ENCODE data around the gene CENPP. TPM values are rescaled to one million over a fixed set of nuclear protein-coding genes. Genes with fewer than 3 reads are reported as not detected.
A peak's percentile ranks its signal among the peaks of the same experiment; 100 is the strongest.

Gene CENPP
- total RNA-seq, 4 donors from 2014 or later: 2.9 to 8.3 (median 4.9) TPM

DNA sequence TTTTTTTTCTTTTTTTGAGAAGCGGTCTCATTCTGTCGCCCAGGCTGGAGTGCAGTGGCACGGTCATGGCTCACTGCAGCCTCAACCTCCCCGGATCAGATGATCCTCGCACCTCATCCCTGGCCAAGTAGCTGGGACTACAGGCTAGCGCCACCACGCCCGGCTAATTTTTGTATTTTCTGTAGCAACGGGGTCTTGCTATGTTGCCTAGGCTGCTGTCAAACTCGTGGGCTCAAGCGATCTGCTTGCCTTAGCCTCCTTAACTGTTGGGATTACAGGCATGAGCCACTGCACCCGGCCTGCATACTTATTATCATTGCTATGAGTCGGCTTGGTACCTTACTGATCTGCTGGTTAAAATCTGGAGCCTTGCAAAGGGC lies 31.5 kb upstream of the CENPP start:
- peaks cover 7 to 27% of the 10 kb centered on the region in 2 donors for H3K36me3 ChIP-seq
- peak overlapping the region in 3 of 4 donors; percentile 77 to 85 (median 78) for H3K27ac ChIP-seq
- no peaks in the 10 kb centered on the region for H3K27me3 ChIP-seq
- H3K4me3 ChIP-seq: peak overlapping the region; percentile 60 to 93
- 13% methylated on average over 4 to 11 of the region's 13 CpGs for WGBS, 2 donors (ENCODE audit: low coverage in 1 of 2)
- TF ChIP-seq POLR2A (IDR thresholded peaks at IDR 0.05) (no peak), EP300 (IDR thresholded peaks at IDR 0.05) (no peak), POLR2AphosphoS5 (IDR thresholded peaks at IDR 0.05) (no peak)
- TF ChIP-seq, protein P1, sequence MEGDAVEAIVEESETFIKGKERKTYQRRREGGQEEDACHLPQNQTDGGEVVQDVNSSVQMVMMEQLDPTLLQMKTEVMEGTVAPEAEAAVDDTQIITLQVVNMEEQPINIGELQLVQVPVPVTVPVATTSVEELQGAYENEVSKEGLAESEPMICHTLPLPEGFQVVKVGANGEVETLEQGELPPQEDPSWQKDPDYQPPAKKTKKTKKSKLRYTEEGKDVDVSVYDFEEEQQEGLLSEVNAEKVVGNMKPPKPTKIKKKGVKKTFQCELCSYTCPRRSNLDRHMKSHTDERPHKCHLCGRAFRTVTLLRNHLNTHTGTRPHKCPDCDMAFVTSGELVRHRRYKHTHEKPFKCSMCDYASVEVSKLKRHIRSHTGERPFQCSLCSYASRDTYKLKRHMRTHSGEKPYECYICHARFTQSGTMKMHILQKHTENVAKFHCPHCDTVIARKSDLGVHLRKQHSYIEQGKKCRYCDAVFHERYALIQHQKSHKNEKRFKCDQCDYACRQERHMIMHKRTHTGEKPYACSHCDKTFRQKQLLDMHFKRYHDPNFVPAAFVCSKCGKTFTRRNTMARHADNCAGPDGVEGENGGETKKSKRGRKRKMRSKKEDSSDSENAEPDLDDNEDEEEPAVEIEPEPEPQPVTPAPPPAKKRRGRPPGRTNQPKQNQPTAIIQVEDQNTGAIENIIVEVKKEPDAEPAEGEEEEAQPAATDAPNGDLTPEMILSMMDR (IDR thresholded peaks at IDR 0.05): no peak
- H3K9me3 ChIP-seq: no peaks in the 10 kb centered on the region
- peaks cover 6 to 31% (median 10%) of the 10 kb centered on the region in 3 donors for H3K4me1 ChIP-seq
- ATAC-seq: no peak

DNA sequence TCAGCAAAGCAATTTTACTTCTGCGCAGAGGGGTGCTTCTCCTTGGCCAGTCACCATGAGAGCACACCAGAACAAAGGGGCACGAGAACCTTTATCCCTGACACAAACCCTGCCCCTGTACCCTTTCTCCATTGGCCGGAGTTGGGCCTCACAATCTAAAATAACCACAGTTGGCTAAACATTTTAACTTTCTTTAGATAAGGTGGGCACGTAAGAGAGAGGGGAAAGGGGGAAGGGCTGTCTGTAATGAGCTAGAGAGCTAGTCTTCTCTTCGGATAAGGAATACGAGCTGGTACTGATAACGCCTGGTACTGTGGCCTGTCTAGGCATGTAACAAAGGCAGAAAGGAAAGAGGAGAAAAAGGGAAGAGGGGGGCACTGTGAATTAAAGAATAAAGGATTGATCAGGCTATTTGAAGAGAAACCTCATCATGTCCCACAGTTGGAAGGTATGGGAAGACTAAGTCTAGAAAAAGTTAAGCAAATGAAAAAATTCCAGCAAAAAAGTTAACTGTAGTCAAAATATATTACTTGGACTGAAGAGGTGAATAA lies 30.4 kb upstream of the CENPP start:
- no peak for ATAC-seq
- Histone ChIP-seq H3K4me3 (no peak overlapping the region), H3K9me3 (no peaks in the 10 kb centered on the region), H3K4me1 (peaks cover 6 to 31% (median 10%) of the 10 kb centered on the region in 3 donors), H3K27me3 (no peaks in the 10 kb centered on the region), H3K27ac (no peak overlapping the region), H3K36me3 (peaks cover 12 to 37% of the 10 kb centered on the region in 2 donors)
- 57 to 81% methylated on average over 6 to 7 of the region's 7 CpGs for WGBS, 2 donors (ENCODE audit: low coverage in 1 of 2)
- no peak for TF ChIP-seq POLR2A (IDR thresholded peaks at IDR 0.05)
- TF ChIP-seq, protein P1 (IDR thresholded peaks at IDR 0.05): no peak
- no peak for TF ChIP-seq POLR2AphosphoS5 (IDR thresholded peaks at IDR 0.05)
- no peak for TF ChIP-seq EP300 (IDR thresholded peaks at IDR 0.05)

DNA sequence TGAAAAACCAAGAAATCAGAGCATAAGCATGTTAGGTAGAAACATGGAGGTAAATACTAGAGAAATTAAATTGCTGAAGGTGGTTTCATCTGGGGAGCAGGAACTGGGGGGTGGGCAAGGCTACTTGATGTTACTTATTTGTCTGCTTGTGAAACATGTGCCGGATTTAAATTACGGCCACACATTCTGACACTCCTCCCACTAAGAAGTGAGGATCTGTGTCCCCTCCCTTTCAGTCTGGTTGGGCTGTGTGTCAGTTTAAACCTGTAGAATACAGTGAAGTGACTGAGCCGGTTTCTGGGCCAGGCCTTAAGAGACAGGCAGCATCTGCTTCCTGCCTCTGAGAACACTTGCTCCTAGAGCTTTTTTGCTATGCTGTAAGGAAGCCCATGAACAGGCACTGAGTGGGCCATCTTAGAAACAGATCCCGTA lies 29.9 kb upstream of the CENPP start:
- Histone ChIP-seq H3K27ac (no peak overlapping the region), H3K4me1 (peaks cover 6 to 31% (median 10%) of the 10 kb centered on the region in 3 donors), H3K9me3 (no peaks in the 10 kb centered on the region), H3K27me3 (no peaks in the 10 kb centered on the region), H3K36me3 (peaks cover 13 to 43% of the 10 kb centered on the region in 2 donors), H3K4me3 (no peak overlapping the region)
- TF ChIP-seq, protein P1 (IDR thresholded peaks at IDR 0.05): no peak
- TF ChIP-seq POLR2AphosphoS5 (IDR thresholded peaks at IDR 0.05) (no peak), POLR2A (IDR thresholded peaks at IDR 0.05) (no peak), EP300 (IDR thresholded peaks at IDR 0.05) (no peak)
- ATAC-seq: no peak
- WGBS, 2 donors (ENCODE audit: low coverage in 1 of 2): 63 to 70% methylated on average over 2 of the region's 4 CpGs

DNA sequence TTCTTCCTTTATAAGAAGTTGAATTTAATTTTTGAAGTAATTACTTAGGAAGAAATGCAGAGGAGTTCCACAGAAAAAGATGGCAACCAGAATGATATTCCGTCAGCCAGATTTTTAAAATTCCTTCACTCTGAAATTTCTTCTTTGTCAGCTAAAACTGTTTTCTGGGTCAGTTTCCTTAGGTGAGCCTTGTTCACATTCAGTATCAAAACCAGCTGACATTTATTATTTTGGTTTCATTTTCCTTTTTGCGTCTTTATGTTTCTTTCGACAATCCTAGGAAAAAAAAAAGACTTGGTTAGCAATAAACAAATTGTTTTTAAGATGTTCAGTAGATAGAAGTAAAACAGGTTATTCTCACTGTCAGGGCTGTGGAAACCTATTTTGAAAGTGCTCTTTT lies 28.1 kb upstream of the CENPP start:
- 96 to 98% methylated on average over 3 of the region's 3 CpGs for WGBS, 2 donors (ENCODE audit: low coverage in 1 of 2)
- no peaks in the 10 kb centered on the region for H3K27me3 ChIP-seq
- H3K9me3 ChIP-seq: no peaks in the 10 kb centered on the region
- no peak for ATAC-seq
- H3K36me3 ChIP-seq: peaks cover 21 to 60% of the 10 kb centered on the region in 2 donors
- H3K27ac ChIP-seq: no peak overlapping the region
- H3K4me1 ChIP-seq: peaks cover 2 to 17% (median 6%) of the 10 kb centered on the region in 3 donors
- TF ChIP-seq EP300 (IDR thresholded peaks at IDR 0.05) (no peak), POLR2AphosphoS5 (IDR thresholded peaks at IDR 0.05) (no peak), POLR2A (IDR thresholded peaks at IDR 0.05) (no peak)
- TF ChIP-seq, protein P1 (IDR thresholded peaks at IDR 0.05): no peak
- H3K4me3 ChIP-seq: no peak overlapping the region

DNA sequence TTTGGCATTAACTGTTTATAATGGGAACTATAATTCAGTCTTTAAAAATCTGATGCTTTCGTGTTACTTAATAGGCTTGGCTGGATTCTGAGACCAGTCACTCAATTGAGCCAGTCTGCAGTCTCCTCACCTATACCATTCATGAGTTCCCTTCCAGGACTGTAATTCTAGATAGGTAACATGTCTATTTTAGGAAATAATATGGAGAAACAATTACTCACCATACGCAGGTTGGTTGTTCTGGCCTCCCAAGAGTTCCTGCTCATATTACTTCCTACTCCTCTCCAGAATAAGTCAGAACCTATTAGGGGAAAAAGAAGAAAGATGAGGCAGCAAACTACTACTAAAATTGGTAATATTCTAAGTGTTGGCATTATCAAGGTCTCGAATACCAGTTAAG lies 27.7 kb upstream of the CENPP start:
- Histone ChIP-seq H3K9me3 (no peaks in the 10 kb centered on the region), H3K4me1 (peaks cover 0 to 13% (median 4%) of the 10 kb centered on the region in 3 donors), H3K36me3 (peaks cover 21 to 64% of the 10 kb centered on the region in 2 donors), H3K27ac (no peak overlapping the region), H3K27me3 (no peaks in the 10 kb centered on the region), H3K4me3 (no peak overlapping the region)
- TF ChIP-seq EP300 (IDR thresholded peaks at IDR 0.05) (no peak), POLR2AphosphoS5 (IDR thresholded peaks at IDR 0.05) (no peak), POLR2A (IDR thresholded peaks at IDR 0.05) (no peak)
- TF ChIP-seq, protein P1 (IDR thresholded peaks at IDR 0.05): no peak
- 78 to 94% methylated on average over 2 to 3 of the region's 3 CpGs for WGBS, 2 donors (ENCODE audit: low coverage in 1 of 2)
- no peak for ATAC-seq

Measured in gastroesophageal sphincter (tissue), 4 donors.